ENCODE results near the gene HOXD4. TPM values are rescaled to one million over a fixed set of nuclear protein-coding genes. Genes with fewer than 3 reads are reported as not detected.

Gene HOXD4
- polyA plus RNA-seq, 2 donors: 0.61 to 1.0 TPM

GRCh38 chr2:176126929-176127773, 24.2 kb upstream of the HOXD4 start:
- WGBS, 2 donors: 4% methylated on average over 13 of the region's 13 CpGs
- Histone ChIP-seq H3K27me3 (ENCODE audit: control insufficient read depth in 1 of 2, insufficient read depth in 2 of 2, low read length in 2 of 2) (peaks cover 15 to 52% of the 10 kb centered on the region in 2 donors), H3K27ac (ENCODE audit: low read depth in 2 of 2, low read length in 1 of 2) (no peak overlapping the region), H3K9me3 (ENCODE audit: control insufficient read depth in 2 of 2, insufficient read depth in 1 of 2, low read depth in 1 of 2, low read length in 1 of 2) (peaks cover 3 to 5% of the 10 kb centered on the region in 2 donors), H3K4me1 (ENCODE audit: control insufficient read depth in 2 of 2, insufficient read depth in 2 of 2, low read length in 1 of 2) (peaks cover 4 to 12% of the 10 kb centered on the region in 2 donors), H3K36me3 (ENCODE audit: control insufficient read depth in 2 of 2, insufficient read depth in 2 of 2, low read length in 1 of 2) (no peaks in the 10 kb centered on the region), H3K4me3 (ENCODE audit: low read depth in 1 of 2, low read length in 2 of 2) (no peak overlapping the region)

- Histone ChIP-seq H3K4me1 (ENCODE audit: control insufficient read depth in 2 of 2, insufficient read depth in 2 of 2, low read length in 1 of 2) (peaks cover 6 to 7% of the 10 kb centered on the region in 2 donors), H3K4me3 (ENCODE audit: low read depth in 1 of 2, low read length in 2 of 2) (no peak overlapping the region), H3K27ac (ENCODE audit: low read depth in 2 of 2, low read length in 1 of 2) (no peak overlapping the region), H3K9me3 (ENCODE audit: control insufficient read depth in 2 of 2, insufficient read depth in 1 of 2, low read depth in 1 of 2, low read length in 1 of 2) (peaks cover 3 to 5% of the 10 kb centered on the region in 2 donors), H3K36me3 (ENCODE audit: control insufficient read depth in 2 of 2, insufficient read depth in 2 of 2, low read length in 1 of 2) (no peaks in the 10 kb centered on the region), H3K27me3 (ENCODE audit: control insufficient read depth in 1 of 2, insufficient read depth in 2 of 2, low read length in 2 of 2) (peaks cover 15 to 50% of the 10 kb centered on the region in 2 donors)
- WGBS, 2 donors: 28% methylated on average over 4 of the region's 4 CpGs
These were observed 23.6 kb upstream of the HOXD4 start for GRCh38 chr2:176127774-176128072.

- Histone ChIP-seq H3K27me3 (ENCODE audit: control insufficient read depth in 1 of 2, insufficient read depth in 2 of 2, low read length in 2 of 2) (peaks cover 12 to 48% of the 10 kb centered on the region in 2 donors), H3K9me3 (ENCODE audit: control insufficient read depth in 2 of 2, insufficient read depth in 1 of 2, low read depth in 1 of 2, low read length in 1 of 2) (peaks cover 0 to 4% of the 10 kb centered on the region in 2 donors), H3K36me3 (ENCODE audit: control insufficient read depth in 2 of 2, insufficient read depth in 2 of 2, low read length in 1 of 2) (no peaks in the 10 kb centered on the region), H3K4me1 (ENCODE audit: control insufficient read depth in 2 of 2, insufficient read depth in 2 of 2, low read length in 1 of 2) (peaks cover 6% of the 10 kb centered on the region in 2 donors), H3K4me3 (ENCODE audit: low read depth in 1 of 2, low read length in 2 of 2) (peak overlapping the region; percentile 4 to 60), H3K27ac (ENCODE audit: low read depth in 2 of 2, low read length in 1 of 2) (peak overlapping the region; percentile 9 to 26)
- 14 to 18% methylated on average over 49 of the region's 49 CpGs for WGBS, 2 donors
These were observed 23.0 kb upstream of the HOXD4 start for GRCh38 chr2:176128172-176128981.

GRCh38 chr2:176128982-176129796, 22.2 kb upstream of the HOXD4 start, which contains the start of gene HOXD8:
Gene HOXD8, plus strand, starts transcription at chr2:176129705. Its CDS starts 662 bp downstream, at chr2:176130367.
- Histone ChIP-seq H3K27me3 (ENCODE audit: control insufficient read depth in 1 of 2, insufficient read depth in 2 of 2, low read length in 2 of 2) (peaks cover 10 to 51% of the 10 kb centered on the region in 2 donors), H3K9me3 (ENCODE audit: control insufficient read depth in 2 of 2, insufficient read depth in 1 of 2, low read depth in 1 of 2, low read length in 1 of 2) (peaks cover 0 to 4% of the 10 kb centered on the region in 2 donors), H3K36me3 (ENCODE audit: control insufficient read depth in 2 of 2, insufficient read depth in 2 of 2, low read length in 1 of 2) (no peaks in the 10 kb centered on the region), H3K4me3 (ENCODE audit: low read depth in 1 of 2, low read length in 2 of 2) (peak within 1 kb of the TSS; percentile 44 to 60), H3K4me1 (ENCODE audit: control insufficient read depth in 2 of 2, insufficient read depth in 2 of 2, low read length in 1 of 2) (peaks cover 6% of the 10 kb centered on the region in 2 donors), H3K27ac (ENCODE audit: low read depth in 2 of 2, low read length in 1 of 2) (peak within 1 kb of the TSS; percentile 37 to 51)
- WGBS, 2 donors: 4 to 6% methylated on average over 58 to 64 of the region's 64 CpGs

- Histone ChIP-seq H3K4me3 (ENCODE audit: low read depth in 1 of 2, low read length in 2 of 2) (peak overlapping the region; percentile 44 to 60), H3K27me3 (ENCODE audit: control insufficient read depth in 1 of 2, insufficient read depth in 2 of 2, low read length in 2 of 2) (peaks cover 6 to 50% of the 10 kb centered on the region in 2 donors), H3K27ac (ENCODE audit: low read depth in 2 of 2, low read length in 1 of 2) (peak overlapping the region; percentile 37 to 51), H3K9me3 (ENCODE audit: control insufficient read depth in 2 of 2, insufficient read depth in 1 of 2, low read depth in 1 of 2, low read length in 1 of 2) (peaks cover 0 to 4% of the 10 kb centered on the region in 2 donors), H3K36me3 (ENCODE audit: control insufficient read depth in 2 of 2, insufficient read depth in 2 of 2, low read length in 1 of 2) (no peaks in the 10 kb centered on the region), H3K4me1 (ENCODE audit: control insufficient read depth in 2 of 2, insufficient read depth in 2 of 2, low read length in 1 of 2) (peaks cover 6% of the 10 kb centered on the region in 2 donors)
- 1 to 3% methylated on average over 31 to 43 of the region's 43 CpGs for WGBS, 2 donors
These were observed 21.6 kb upstream of the HOXD4 start for GRCh38 chr2:176129813-176130146.

GRCh38 chr2:176130147-176130956, 21.0 kb upstream of the HOXD4 start:
- Histone ChIP-seq H3K4me1 (ENCODE audit: control insufficient read depth in 2 of 2, insufficient read depth in 2 of 2, low read length in 1 of 2) (peaks cover 6% of the 10 kb centered on the region in 2 donors), H3K27ac (ENCODE audit: low read depth in 2 of 2, low read length in 1 of 2) (peak overlapping the region; percentile 37 to 51), H3K9me3 (ENCODE audit: control insufficient read depth in 2 of 2, insufficient read depth in 1 of 2, low read depth in 1 of 2, low read length in 1 of 2) (peaks cover 0 to 4% of the 10 kb centered on the region in 2 donors), H3K36me3 (ENCODE audit: control insufficient read depth in 2 of 2, insufficient read depth in 2 of 2, low read length in 1 of 2) (no peaks in the 10 kb centered on the region), H3K27me3 (ENCODE audit: control insufficient read depth in 1 of 2, insufficient read depth in 2 of 2, low read length in 2 of 2) (peaks cover 6 to 52% of the 10 kb centered on the region in 2 donors), H3K4me3 (ENCODE audit: low read depth in 1 of 2, low read length in 2 of 2) (peak overlapping the region; percentile 44 to 60)
- 4 to 5% methylated on average over 56 to 100 of the region's 100 CpGs for WGBS, 2 donors

GRCh38 chr2:176130957-176131847, 20.1 kb upstream of the HOXD4 start:
- WGBS, 2 donors: 20% methylated on average over 15 of the region's 15 CpGs
- peaks cover 6 to 48% of the 10 kb centered on the region in 2 donors for H3K27me3 ChIP-seq (ENCODE audit: control insufficient read depth in 1 of 2, insufficient read depth in 2 of 2, low read length in 2 of 2)
- peaks cover 0 to 5% of the 10 kb centered on the region in 2 donors for H3K9me3 ChIP-seq (ENCODE audit: control insufficient read depth in 2 of 2, insufficient read depth in 1 of 2, low read depth in 1 of 2, low read length in 1 of 2)
- H3K27ac ChIP-seq (ENCODE audit: low read depth in 2 of 2, low read length in 1 of 2): peak overlapping the region in 1 of 2 donors; percentile 51
- H3K36me3 ChIP-seq (ENCODE audit: control insufficient read depth in 2 of 2, insufficient read depth in 2 of 2, low read length in 1 of 2): no peaks in the 10 kb centered on the region
- H3K4me3 ChIP-seq (ENCODE audit: low read depth in 1 of 2, low read length in 2 of 2): peak overlapping the region; percentile 44 to 60
- H3K4me1 ChIP-seq (ENCODE audit: control insufficient read depth in 2 of 2, insufficient read depth in 2 of 2, low read length in 1 of 2): peaks cover 6% of the 10 kb centered on the region in 2 donors

- no peak overlapping the region for H3K4me3 ChIP-seq (ENCODE audit: low read depth in 1 of 2, low read length in 2 of 2)
- peaks cover 6 to 11% of the 10 kb centered on the region in 2 donors for H3K4me1 ChIP-seq (ENCODE audit: control insufficient read depth in 2 of 2, insufficient read depth in 2 of 2, low read length in 1 of 2)
- no peaks in the 10 kb centered on the region for H3K36me3 ChIP-seq (ENCODE audit: control insufficient read depth in 2 of 2, insufficient read depth in 2 of 2, low read length in 1 of 2)
- peaks cover 4 to 53% of the 10 kb centered on the region in 2 donors for H3K27me3 ChIP-seq (ENCODE audit: control insufficient read depth in 1 of 2, insufficient read depth in 2 of 2, low read length in 2 of 2)
- no peak overlapping the region for H3K27ac ChIP-seq (ENCODE audit: low read depth in 2 of 2, low read length in 1 of 2)
- WGBS, 2 donors: 25 to 26% methylated on average over 4 of the region's 4 CpGs
- H3K9me3 ChIP-seq (ENCODE audit: control insufficient read depth in 2 of 2, insufficient read depth in 1 of 2, low read depth in 1 of 2, low read length in 1 of 2): peaks cover 0 to 5% of the 10 kb centered on the region in 2 donors
These were observed 19.5 kb upstream of the HOXD4 start for GRCh38 chr2:176131848-176132158.

All from esophagus (tissue), 2 donors.